Measurements from ENCODE around the gene LRRC18. TPM values are rescaled to one million over a fixed set of nuclear protein-coding genes. Genes with fewer than 3 reads are reported as not detected.

LRRC18 gene
- total RNA-seq, 1 experiment from 2014 or later: not detected

GRCh38 chr10:48970654-48971053 lies 31.0 kb upstream of the LRRC18 start:
- H3K36me3 ChIP-seq (ENCODE audit: control insufficient read depth, insufficient read depth, low read length): no peaks in the 10 kb centered on the region
- H3K27ac Mint-ChIP-seq (ENCODE audit: unreplicated experiment): no peak overlapping the region
- H3K36me3 Mint-ChIP-seq (ENCODE audit: insufficient read depth, unreplicated experiment): no peaks in the 10 kb centered on the region
- ChIA-PET POLR2A (no interaction called here), CTCF (no interaction called here)
- no peaks in the 10 kb centered on the region for H3K4me1 ChIP-seq
- no peaks in the 10 kb centered on the region for H3K27me3 ChIP-seq (replicated peaks; ENCODE audit: control insufficient read depth, insufficient read depth, low read length)
- intact Hi-C loops (cut with micrococcal nuclease; ENCODE audit: unreplicated experiment): no loop called here
- no peak for TF ChIP-seq CTCF (IDR thresholded peaks at IDR 0.05; ENCODE audit: insufficient read depth in 1 of 2, low read depth in 1 of 2, low read length in 1 of 2, severe bottlenecking in 1 of 2, unreplicated experiment in 1 of 2)
- H3K9me3 ChIP-seq: no peaks in the 10 kb centered on the region
- DNase-seq: no peak
- H3K4me3 ChIP-seq (ENCODE audit: low read depth, low read length): no peak overlapping the region
- H3K9me3 Mint-ChIP-seq (ENCODE audit: unreplicated experiment): no peaks in the 10 kb centered on the region
- H3K4me3 Mint-ChIP-seq (ENCODE audit: unreplicated experiment): no peak overlapping the region
- H3K27me3 Mint-ChIP-seq (ENCODE audit: insufficient read depth, unreplicated experiment): peaks cover 21% of the 10 kb centered on the region
- BruUV-seq (replicated peaks): no TSS peak
- no peaks in the 10 kb centered on the region for H3K4me1 Mint-ChIP-seq (ENCODE audit: low read depth, unreplicated experiment)

GRCh38 chr10:48970046-48970445 lies 30.4 kb upstream of the LRRC18 start:
- Histone ChIP-seq H3K9me3 (no peaks in the 10 kb centered on the region), H3K27me3 (replicated peaks; ENCODE audit: control insufficient read depth, insufficient read depth, low read length) (no peaks in the 10 kb centered on the region), H3K4me3 (ENCODE audit: low read depth, low read length) (no peak overlapping the region), H3K36me3 (ENCODE audit: control insufficient read depth, insufficient read depth, low read length) (no peaks in the 10 kb centered on the region), H3K4me1 (no peaks in the 10 kb centered on the region)
- Mint-ChIP-seq H3K27me3 (ENCODE audit: insufficient read depth, unreplicated experiment) (peaks cover 18% of the 10 kb centered on the region), H3K4me1 (ENCODE audit: low read depth, unreplicated experiment) (no peaks in the 10 kb centered on the region), H3K36me3 (ENCODE audit: insufficient read depth, unreplicated experiment) (no peaks in the 10 kb centered on the region), H3K9me3 (ENCODE audit: unreplicated experiment) (no peaks in the 10 kb centered on the region), H3K4me3 (ENCODE audit: unreplicated experiment) (no peak overlapping the region), H3K27ac (ENCODE audit: unreplicated experiment) (no peak overlapping the region)
- DNase-seq: no peak
- BruUV-seq (replicated peaks): no TSS peak
- ChIA-PET CTCF (no interaction called here), POLR2A (no interaction called here)
- TF ChIP-seq CTCF (IDR thresholded peaks at IDR 0.05; ENCODE audit: insufficient read depth in 1 of 2, low read depth in 1 of 2, low read length in 1 of 2, severe bottlenecking in 1 of 2, unreplicated experiment in 1 of 2): no peak
- intact Hi-C loops (cut with micrococcal nuclease; ENCODE audit: unreplicated experiment): no loop called here

- H3K36me3 ChIP-seq (ENCODE audit: control insufficient read depth, insufficient read depth, low read length): no peaks in the 10 kb centered on the region
- H3K9me3 Mint-ChIP-seq (ENCODE audit: unreplicated experiment): no peaks in the 10 kb centered on the region
- DNase-seq: no peak
- POLR2A ChIA-PET: no interaction called here
- H3K27ac Mint-ChIP-seq (ENCODE audit: unreplicated experiment): no peak overlapping the region
- H3K27me3 Mint-ChIP-seq (ENCODE audit: insufficient read depth, unreplicated experiment): peaks cover 16% of the 10 kb centered on the region
- H3K4me3 ChIP-seq (ENCODE audit: low read depth, low read length): no peak overlapping the region
- no peak for TF ChIP-seq CTCF (IDR thresholded peaks at IDR 0.05; ENCODE audit: insufficient read depth in 1 of 2, low read depth in 1 of 2, low read length in 1 of 2, severe bottlenecking in 1 of 2, unreplicated experiment in 1 of 2)
- intact Hi-C loops (cut with micrococcal nuclease; ENCODE audit: unreplicated experiment): no loop called here
- no peaks in the 10 kb centered on the region for H3K4me1 Mint-ChIP-seq (ENCODE audit: low read depth, unreplicated experiment)
- BruUV-seq (replicated peaks): no TSS peak
- H3K36me3 Mint-ChIP-seq (ENCODE audit: insufficient read depth, unreplicated experiment): no peaks in the 10 kb centered on the region
- no peak overlapping the region for H3K4me3 Mint-ChIP-seq (ENCODE audit: unreplicated experiment)
- no peaks in the 10 kb centered on the region for H3K27me3 ChIP-seq (replicated peaks; ENCODE audit: control insufficient read depth, insufficient read depth, low read length)
- H3K9me3 ChIP-seq: no peaks in the 10 kb centered on the region
- CTCF ChIA-PET: no interaction called here
- H3K4me1 ChIP-seq: no peaks in the 10 kb centered on the region
Measured at GRCh38 chr10:48968036-48968435, 28.4 kb upstream of the LRRC18 start.
